ENCODE results near the gene NBEA.

The NBEA gene

GRCh38 chr13:35231426-35231825, 289.4 kb downstream of the NBEA start:
- no peak for TF ChIP-seq CTCF (conservative IDR thresholded peaks at IDR 0.05; ENCODE audit: low read length)
- no peak overlapping the region for H3K4me3 ChIP-seq (ENCODE audit: low read length)
- DNase-seq (ENCODE audit: low read depth): no peak

GRCh38 chr13:35238274-35238673, 296.2 kb downstream of the NBEA start:
- no peak for TF ChIP-seq CTCF (conservative IDR thresholded peaks at IDR 0.05; ENCODE audit: low read length)
- no peak for DNase-seq (ENCODE audit: low read depth)

GRCh38 chr13:35252536-35253205, 310.6 kb downstream of the NBEA start:
- no peak for TF ChIP-seq CTCF (conservative IDR thresholded peaks at IDR 0.05; ENCODE audit: low read length)
- no peak for DNase-seq (ENCODE audit: low read depth)
- H3K4me3 ChIP-seq (ENCODE audit: low read length): no peak overlapping the region

More at GRCh38 chr13:35238274-35238673, 296.2 kb downstream of the NBEA start:
- no peak overlapping the region for H3K4me3 ChIP-seq (ENCODE audit: low read length)

GRCh38 chr13:35255241-35255640, 313.2 kb downstream of the NBEA start:
- no peak for DNase-seq (ENCODE audit: low read depth)
- no peak for TF ChIP-seq CTCF (conservative IDR thresholded peaks at IDR 0.05; ENCODE audit: low read length)
- no peak overlapping the region for H3K4me3 ChIP-seq (ENCODE audit: low read length)

- H3K4me3 ChIP-seq (ENCODE audit: low read length): no peak overlapping the region
- DNase-seq (ENCODE audit: low read depth): no peak
- TF ChIP-seq CTCF (conservative IDR thresholded peaks at IDR 0.05; ENCODE audit: low read length): no peak
Measured at GRCh38 chr13:35256459-35257148, 314.5 kb downstream of the NBEA start.

- no peak for DNase-seq (ENCODE audit: low read depth)
- H3K4me3 ChIP-seq (ENCODE audit: low read length): no peak overlapping the region
- no peak for TF ChIP-seq CTCF (conservative IDR thresholded peaks at IDR 0.05; ENCODE audit: low read length)
Measured at GRCh38 chr13:35260316-35260715, 318.2 kb downstream of the NBEA start.

GRCh38 chr13:35266412-35266811, 324.3 kb downstream of the NBEA start:
- DNase-seq (ENCODE audit: low read depth): no peak
- no peak overlapping the region for H3K4me3 ChIP-seq (ENCODE audit: low read length)
- no peak for TF ChIP-seq CTCF (conservative IDR thresholded peaks at IDR 0.05; ENCODE audit: low read length)
